ENCODE measurements around the gene C8B.

- TF ChIP-seq, protein P1, sequence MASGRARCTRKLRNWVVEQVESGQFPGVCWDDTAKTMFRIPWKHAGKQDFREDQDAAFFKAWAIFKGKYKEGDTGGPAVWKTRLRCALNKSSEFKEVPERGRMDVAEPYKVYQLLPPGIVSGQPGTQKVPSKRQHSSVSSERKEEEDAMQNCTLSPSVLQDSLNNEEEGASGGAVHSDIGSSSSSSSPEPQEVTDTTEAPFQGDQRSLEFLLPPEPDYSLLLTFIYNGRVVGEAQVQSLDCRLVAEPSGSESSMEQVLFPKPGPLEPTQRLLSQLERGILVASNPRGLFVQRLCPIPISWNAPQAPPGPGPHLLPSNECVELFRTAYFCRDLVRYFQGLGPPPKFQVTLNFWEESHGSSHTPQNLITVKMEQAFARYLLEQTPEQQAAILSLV (tag; IDR thresholded peaks at IDR 0.05) = no peak
- TF ChIP-seq FOXP1 (CRISPR knock-in tag; IDR thresholded peaks at IDR 0.05) (no peak), TCF7L2 (IDR thresholded peaks at IDR 0.05; ENCODE audit: low read depth, low read length) (no peak), SIX5 (IDR thresholded peaks at IDR 0.05; ENCODE audit: borderline replicate concordance in 1 of 2, insufficient read depth in 1 of 2, low read depth in 1 of 2, low read length in 2 of 2) (no peak), ZNF398 (CRISPR knock-in tag; IDR thresholded peaks at IDR 0.05) (no peak), TEAD1 (CRISPR knock-in tag; IDR thresholded peaks at IDR 0.05) (no peak), GATA2 (CRISPR knock-in tag; IDR thresholded peaks at IDR 0.05) (no peak), RFX5 (IDR thresholded peaks at IDR 0.05; ENCODE audit: low read depth, low read length) (no peak), NCOA1 (IDR thresholded peaks at IDR 0.05; ENCODE audit: low read depth) (no peak)
- TF ChIP-seq, protein P2, sequence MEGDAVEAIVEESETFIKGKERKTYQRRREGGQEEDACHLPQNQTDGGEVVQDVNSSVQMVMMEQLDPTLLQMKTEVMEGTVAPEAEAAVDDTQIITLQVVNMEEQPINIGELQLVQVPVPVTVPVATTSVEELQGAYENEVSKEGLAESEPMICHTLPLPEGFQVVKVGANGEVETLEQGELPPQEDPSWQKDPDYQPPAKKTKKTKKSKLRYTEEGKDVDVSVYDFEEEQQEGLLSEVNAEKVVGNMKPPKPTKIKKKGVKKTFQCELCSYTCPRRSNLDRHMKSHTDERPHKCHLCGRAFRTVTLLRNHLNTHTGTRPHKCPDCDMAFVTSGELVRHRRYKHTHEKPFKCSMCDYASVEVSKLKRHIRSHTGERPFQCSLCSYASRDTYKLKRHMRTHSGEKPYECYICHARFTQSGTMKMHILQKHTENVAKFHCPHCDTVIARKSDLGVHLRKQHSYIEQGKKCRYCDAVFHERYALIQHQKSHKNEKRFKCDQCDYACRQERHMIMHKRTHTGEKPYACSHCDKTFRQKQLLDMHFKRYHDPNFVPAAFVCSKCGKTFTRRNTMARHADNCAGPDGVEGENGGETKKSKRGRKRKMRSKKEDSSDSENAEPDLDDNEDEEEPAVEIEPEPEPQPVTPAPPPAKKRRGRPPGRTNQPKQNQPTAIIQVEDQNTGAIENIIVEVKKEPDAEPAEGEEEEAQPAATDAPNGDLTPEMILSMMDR (IDR thresholded peaks at IDR 0.05 in 2 of 3, conservative IDR thresholded peaks at IDR 0.05 in 1 of 3; ENCODE audit: insufficient read depth in 2 of 3, low read depth in 1 of 3, low read length in 3 of 3) = no peak
These were observed 43.3 kb downstream of the C8B start for GRCh38 chr1:56922507-56922906.
